GOT3 (cell line): ENCODE results near the gene STXBP6.
"Not testable (repeated sequence)": the region's sequence is repeated elsewhere in the genome, so short reads cannot be mapped to it uniquely, and the experiment has no call there.

ENCODE experiments used
- DNase-seq: peaks from one replicate; lab custom pipeline; 2025; ENCODE audit warnings: mixed read lengths; lab: John Stamatoyannopoulos, UW

Gene STXBP6

GRCh38 chr14:24801024-24801423, 248.9 kb downstream of the STXBP6 start:
- no peak for DNase-seq

- no peak for DNase-seq
Measured at GRCh38 chr14:24798911-24799462, 251.0 kb downstream of the STXBP6 start.

GRCh38 chr14:24795406-24795805, 254.5 kb downstream of the STXBP6 start:
- no peak for DNase-seq

- no peak for DNase-seq
Measured at GRCh38 chr14:24794644-24795305, 255.2 kb downstream of the STXBP6 start.

GRCh38 chr14:24790196-24790595, 259.8 kb downstream of the STXBP6 start:
- DNase-seq: no peak

- no peak for DNase-seq
Measured at GRCh38 chr14:24789378-24789884, 260.5 kb downstream of the STXBP6 start.

GRCh38 chr14:24785698-24786097, 264.2 kb downstream of the STXBP6 start:
- DNase-seq: no peak

- no peak for DNase-seq
Measured at GRCh38 chr14:24784981-24785380, 265.0 kb downstream of the STXBP6 start.

GRCh38 chr14:24783791-24784190, 266.2 kb downstream of the STXBP6 start:
- no peak for DNase-seq

- no peak for DNase-seq
Measured at GRCh38 chr14:24780281-24780680, 269.7 kb downstream of the STXBP6 start.

- no peak for DNase-seq
Measured at GRCh38 chr14:24777678-24778077, 272.3 kb downstream of the STXBP6 start.

GRCh38 chr14:24775950-24776349, 274.0 kb downstream of the STXBP6 start:
- no peak for DNase-seq

- no peak for DNase-seq
Measured at GRCh38 chr14:24774187-24774915, 275.6 kb downstream of the STXBP6 start.

- DNase-seq: not testable (repeated sequence)
Measured at GRCh38 chr14:24773564-24773963, 276.4 kb downstream of the STXBP6 start.

GRCh38 chr14:24766434-24766833, 283.5 kb downstream of the STXBP6 start:
- no peak for DNase-seq

- DNase-seq: no peak
Measured at GRCh38 chr14:24761141-24761540, 288.8 kb downstream of the STXBP6 start.
